Measurements from ENCODE around the gene MYL6. TPM values are rescaled to one million over a fixed set of nuclear protein-coding genes. Genes with fewer than 3 reads are reported as not detected.

MYL6 gene
- polyA plus RNA-seq, 1 of the 3 experiments (the other 2 are of a cell fraction), result 4,697 TPM

GRCh38 chr12:56189099-56189917, 31.1 kb downstream of the MYL6 start, which contains the start of gene SMARCC2:
TSS of gene SMARCC2 (minus strand) at chr12:56189483. CDS start at chr12:56189461, 22 bp downstream.
- Histone ChIP-seq H3K9me2 (no peaks in the 10 kb centered on the region), H3K79me2 (ENCODE audit: insufficient read depth) (peaks cover 46% of the 10 kb centered on the region), H3K27me3 (ENCODE audit: insufficient read depth) (no peaks in the 10 kb centered on the region), H3K9ac (peak within 1 kb of the TSS; percentile 94), H3K4me1 (ENCODE audit: control insufficient read depth in 1 of 2, insufficient read depth in 2 of 2, low read depth in 1 of 2, low read length in 1 of 2) (peaks cover 8 to 13% of the 10 kb centered on the region in 2 experiments; a peak in 2 of 4 replicates), H3K9me3 (no peaks in the 10 kb centered on the region), H3K36me3 (replicated peaks in 1 of 2; ENCODE audit: control insufficient read depth in 1 of 2, insufficient read depth in 2 of 2, low read length in 1 of 2) (peaks cover 16 to 26% of the 10 kb centered on the region in 2 experiments), H3K27ac (ENCODE audit: low read depth in 2 of 2, low read length in 1 of 2) (peak within 1 kb of the TSS; percentile 83 to 87), H3F3A (replicated peaks; ENCODE audit: insufficient read depth) (peaks cover 19% of the 10 kb centered on the region), H3K4me3 (ENCODE audit: low read depth in 2 of 2, low read length in 1 of 2) (peak within 1 kb of the TSS; percentile 87 to 91), H3K4me2 (peak within 1 kb of the TSS; percentile 97), H2AFZ (ENCODE audit: low read depth) (peak within 1 kb of the TSS; percentile 96), H4K20me1 (ENCODE audit: insufficient read depth) (peaks cover 8% of the 10 kb centered on the region)
- POLR2A ChIA-PET, result interaction anchor here (0.7 to 2.2 kb wide), 15 partner anchors 26 to 272 kb away, joined by 3 to 21 read pairs (median 4); partner anchors contain the start of genes ANKRD52, COQ10A, ESYT1 and MYL6
- 1% methylated on average over 15 of the region's 93 CpGs for WGBS (ENCODE audit: low lambda C conversion rate)
- peak; percentile 38 for TF ChIP-seq CHD2 (IDR thresholded peaks at IDR 0.05; ENCODE audit: low read length, partially characterized antibody)
- peak; percentile 32; the same call in 1 of the 2 replicates for TF ChIP-seq RCOR1 (IDR thresholded peaks at IDR 0.05; ENCODE audit: low read length)
- TF ChIP-seq TAF1 (IDR thresholded peaks at IDR 0.05; ENCODE audit: borderline replicate concordance, low read depth, low read length), result 0 out of 2 replicates have a peak, but pooled peaks have one; percentile 37
- no peak for TF ChIP-seq ELF1 (IDR thresholded peaks at IDR 0.05)
- no peak for TF ChIP-seq USF1 (IDR thresholded peaks at IDR 0.05; ENCODE audit: borderline replicate concordance, low read depth)
- 0 out of 2 replicates have a peak, but pooled peaks have one; percentile 48 for TF ChIP-seq MAX (IDR thresholded peaks at IDR 0.05; ENCODE audit: low read depth)
- TF ChIP-seq ZBTB33 (IDR thresholded peaks at IDR 0.05; ENCODE audit: borderline replicate concordance, low read depth), result no peak
- no peak for TF ChIP-seq FOXM1 (IDR thresholded peaks at IDR 0.05; ENCODE audit: low read depth)
- TF ChIP-seq CTCF (IDR thresholded peaks at IDR 0.05), result peak; percentile 70
- no peak for TF ChIP-seq MEF2A (IDR thresholded peaks at IDR 0.05; ENCODE audit: borderline replicate concordance, low read depth)
- TF ChIP-seq POLR2AphosphoS5 (IDR thresholded peaks at IDR 0.05; ENCODE audit: low read depth, low read length), result peak; percentile 50; the same call in 1 of the 2 replicates
- peak; percentile 65; the same call in 1 of the 2 replicates for TF ChIP-seq REST (IDR thresholded peaks at IDR 0.05; ENCODE audit: low read depth, low read length)
- TF ChIP-seq GABPA (IDR thresholded peaks at IDR 0.05; ENCODE audit: low read depth), result 0 out of 2 replicates have a peak, but pooled peaks have one; percentile 9
- peak; percentile 12; the same call in 1 of the 2 replicates for TF ChIP-seq MXI1 (IDR thresholded peaks at IDR 0.05; ENCODE audit: low read depth, low read length)
- 0 out of 2 replicates have a peak, but pooled peaks have one; percentile 1 for TF ChIP-seq SIN3A (IDR thresholded peaks at IDR 0.05; ENCODE audit: borderline replicate concordance, low read depth, low read length)
- peak; percentile 67 for TF ChIP-seq SMC3 (IDR thresholded peaks at IDR 0.05; ENCODE audit: low read depth, low read length)
- TF ChIP-seq RAD21 (IDR thresholded peaks at IDR 0.05; ENCODE audit: low read length), result peak; percentile 50
- peak; percentile 81 for TF ChIP-seq YY1 (IDR thresholded peaks at IDR 0.05; ENCODE audit: low read depth)
- CTCF ChIA-PET, result interaction anchor here (0.6 to 13.8 kb wide), 72 partner anchors 10 to 1416 kb away, joined by 3 to 272 read pairs (median 5); partner anchors contain the start of genes ANKRD52, COQ10A, CS and ERBB3
- peak; percentile 97 for DNase-seq

Measured in SK-N-SH (cell line).